Measurements from ENCODE around the gene RELA.
"Not testable (repeated sequence)": the region's sequence is repeated elsewhere in the genome, so short reads cannot be mapped to it uniquely, and the experiment has no call there.

The RELA gene

DNA sequence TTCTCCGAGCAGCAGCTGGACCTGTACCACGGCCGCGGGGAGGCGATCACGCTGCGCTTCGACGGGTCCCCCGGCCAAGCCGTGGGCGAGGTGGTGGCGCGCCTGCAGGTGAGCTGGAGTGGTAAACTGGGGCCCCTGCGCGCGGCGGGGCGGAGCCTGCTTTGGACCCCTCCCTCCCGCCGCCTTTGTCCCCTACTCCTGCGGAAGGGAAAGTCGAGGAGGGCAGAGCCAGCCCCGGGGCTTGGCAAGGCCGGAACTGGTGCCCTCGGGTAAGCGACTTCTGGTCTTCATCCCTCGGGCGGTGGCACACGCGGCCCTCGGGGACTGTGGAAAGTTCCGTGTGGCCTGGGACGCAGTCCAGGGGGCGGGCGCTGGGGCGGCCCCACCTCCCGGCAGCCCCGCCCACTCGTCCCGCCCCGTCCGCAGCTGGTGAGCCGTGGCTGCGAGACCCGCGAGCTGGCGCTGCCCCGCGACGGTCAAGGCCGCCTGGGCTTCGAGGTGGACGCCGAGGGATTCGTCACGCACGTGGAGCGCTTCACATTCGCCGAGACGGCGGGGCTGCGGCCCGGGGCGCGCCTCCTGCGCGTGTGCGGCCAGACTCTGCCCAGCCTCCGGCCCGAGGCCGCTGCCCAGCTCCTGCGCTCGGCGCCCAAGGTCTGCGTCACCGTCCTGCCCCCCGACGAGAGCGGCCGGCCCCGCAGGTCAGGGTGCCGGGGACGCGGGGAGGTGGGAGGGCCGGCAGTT, 15.6 kb downstream of the RELA start:
- no peak for DNase-seq (ENCODE audit: low read depth)

DNA sequence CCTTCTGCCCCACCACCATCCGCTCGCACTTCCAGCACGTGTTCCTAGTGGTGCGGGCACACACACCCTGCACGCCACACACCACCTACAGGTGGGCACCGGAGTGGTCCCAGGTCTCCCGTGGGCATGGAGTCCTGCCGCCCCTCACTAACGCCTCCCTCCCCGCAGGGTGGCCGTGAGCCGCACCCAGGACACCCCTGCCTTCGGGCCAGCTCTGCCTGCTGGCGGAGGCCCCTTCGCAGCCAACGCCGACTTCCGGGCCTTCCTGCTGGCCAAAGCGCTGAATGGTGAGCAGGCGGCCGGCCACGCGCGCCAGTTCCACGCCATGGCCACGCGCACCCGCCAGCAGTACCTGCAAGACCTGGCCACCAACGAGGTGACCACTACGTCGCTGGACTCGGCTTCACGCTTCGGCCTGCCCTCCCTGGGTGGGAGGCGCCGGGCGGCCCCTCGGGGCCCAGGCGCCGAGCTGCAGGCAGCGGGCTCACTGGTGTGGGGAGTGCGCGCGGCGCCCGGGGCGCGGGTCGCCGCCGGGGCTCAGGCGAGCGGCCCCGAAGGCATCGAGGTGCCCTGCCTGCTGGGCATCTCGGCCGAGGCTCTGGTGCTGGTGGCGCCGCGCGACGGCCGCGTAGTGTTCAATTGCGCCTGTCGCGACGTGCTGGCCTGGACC, 16.3 kb downstream of the RELA start:
- no peak for DNase-seq (ENCODE audit: low read depth)

DNA sequence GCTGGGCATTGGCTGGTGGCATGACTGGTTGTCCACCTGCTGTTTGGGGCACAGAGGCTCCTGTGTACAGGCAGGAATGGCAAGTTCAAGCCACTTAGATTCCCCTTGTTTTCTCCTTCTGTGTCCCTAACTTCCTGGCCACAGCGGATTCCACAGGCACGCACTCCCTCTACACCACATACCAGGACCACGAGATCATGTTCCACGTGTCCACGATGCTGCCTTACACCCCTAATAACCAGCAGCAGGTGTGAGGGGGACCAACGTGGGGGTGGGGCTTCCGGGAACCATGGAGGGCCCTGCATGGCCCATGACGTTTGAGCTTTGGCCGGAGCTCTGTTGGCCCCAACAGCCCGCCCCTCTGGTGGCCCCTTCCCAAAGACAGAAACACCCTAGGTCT, 17.0 kb downstream of the RELA start:
- no peak for DNase-seq (ENCODE audit: low read depth)

DNA sequence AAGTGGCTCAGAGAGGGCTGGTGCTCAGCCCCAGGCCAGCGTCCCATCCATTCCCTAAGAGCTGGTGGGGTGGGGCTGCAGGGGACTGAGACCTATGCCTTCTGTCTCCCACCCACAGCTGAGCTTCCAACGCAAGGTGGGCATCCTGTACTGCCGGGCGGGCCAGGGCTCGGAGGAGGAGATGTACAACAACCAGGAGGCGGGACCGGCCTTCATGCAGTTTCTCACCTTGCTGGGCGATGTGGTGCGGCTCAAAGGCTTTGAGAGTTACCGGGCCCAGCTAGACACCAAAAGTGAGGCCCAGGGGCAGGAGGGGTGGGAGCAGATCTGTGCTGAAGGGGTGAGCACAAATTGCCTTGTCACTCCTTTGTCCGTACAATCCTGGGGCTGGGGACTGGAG, 17.9 kb downstream of the RELA start:
- DNase-seq (ENCODE audit: low read depth), result no peak

DNA sequence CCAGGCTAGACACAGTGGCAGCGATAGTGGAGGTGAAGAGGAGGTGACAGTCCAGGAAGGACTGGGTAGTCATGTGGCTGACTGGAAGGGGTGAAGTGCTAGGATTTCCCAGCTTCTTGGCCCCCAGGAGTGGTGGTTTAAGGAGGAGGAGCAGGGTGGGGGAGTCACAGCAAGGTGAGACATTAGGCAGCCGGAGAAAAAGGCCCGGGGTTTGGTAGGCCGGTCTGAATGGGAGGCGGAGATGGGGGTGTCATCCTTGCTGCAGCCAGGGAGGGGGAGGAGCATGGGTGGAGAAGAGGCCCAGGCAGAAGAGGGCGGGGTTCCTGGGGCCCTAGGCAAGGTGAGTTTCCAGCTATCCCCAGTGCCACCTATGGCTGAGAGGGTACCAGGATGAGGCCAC, 18.7 kb downstream of the RELA start:
- no peak for DNase-seq (ENCODE audit: low read depth)

DNA sequence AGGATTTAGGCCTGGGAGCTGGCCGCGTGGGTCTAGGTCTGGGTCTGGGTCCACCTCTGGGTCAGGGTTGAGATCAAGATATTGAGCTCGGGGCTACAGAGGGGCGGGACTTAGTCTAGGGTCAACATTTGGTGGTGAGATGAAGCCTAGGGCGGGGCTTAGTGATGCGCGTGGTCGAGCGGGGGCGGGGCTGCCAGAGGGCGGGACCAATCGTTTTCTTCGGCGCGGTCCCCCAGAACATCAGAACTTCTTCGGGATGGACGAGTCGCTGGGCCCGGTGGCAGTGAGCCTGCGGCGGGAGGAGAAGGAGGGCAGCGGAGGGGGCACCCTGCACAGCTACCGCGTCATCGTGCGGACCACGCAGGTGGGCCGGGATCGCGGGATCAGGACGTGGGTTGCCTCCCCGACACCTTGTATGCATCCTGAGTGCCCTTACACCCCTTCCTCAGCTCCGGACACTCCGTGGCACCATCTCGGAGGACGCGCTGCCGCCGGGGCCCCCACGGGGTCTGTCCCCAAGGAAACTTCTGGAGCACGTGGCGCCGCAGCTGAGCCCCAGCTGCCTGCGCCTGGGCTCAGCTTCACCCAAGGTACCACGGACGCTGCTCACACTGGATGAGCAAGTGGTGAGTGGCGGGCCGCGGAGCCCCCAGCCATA, 20.6 kb downstream of the RELA start:
- no peak for DNase-seq (ENCODE audit: low read depth)

DNA sequence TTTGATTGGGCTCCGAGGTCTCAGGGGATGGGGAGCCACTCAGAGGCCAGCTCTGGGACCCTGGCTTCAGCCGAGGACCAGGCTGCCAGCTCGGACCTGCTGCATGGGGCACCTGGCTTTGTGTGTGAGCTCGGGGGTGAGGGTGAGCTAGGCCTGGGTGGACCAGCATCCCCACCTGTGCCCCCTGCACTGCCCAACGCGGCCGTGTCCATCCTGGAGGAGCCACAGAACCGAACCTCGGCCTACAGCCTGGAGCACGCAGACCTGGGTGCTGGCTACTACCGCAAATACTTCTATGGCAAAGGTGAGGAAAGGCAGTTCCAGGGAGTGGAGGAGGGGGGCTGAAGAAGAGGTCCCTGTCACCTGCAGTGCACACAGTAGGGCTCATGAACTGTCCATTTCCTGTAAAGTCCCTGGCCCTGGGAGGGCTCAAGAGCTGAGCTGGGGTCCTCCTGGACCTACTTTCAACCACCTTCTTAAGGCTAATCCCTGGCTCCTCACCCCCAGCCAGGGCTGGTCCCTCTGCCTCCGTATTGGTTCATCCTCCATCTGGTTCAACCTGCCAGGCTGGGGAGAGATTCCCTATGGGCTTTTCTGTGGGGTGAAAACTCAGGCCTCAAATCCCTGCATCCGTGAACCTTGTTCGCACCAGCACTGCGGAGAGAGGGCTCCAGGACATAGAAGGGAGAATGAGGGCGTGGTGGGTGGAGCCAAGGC, 21.3 kb downstream of the RELA start:
- no peak for DNase-seq (ENCODE audit: low read depth)

DNA sequence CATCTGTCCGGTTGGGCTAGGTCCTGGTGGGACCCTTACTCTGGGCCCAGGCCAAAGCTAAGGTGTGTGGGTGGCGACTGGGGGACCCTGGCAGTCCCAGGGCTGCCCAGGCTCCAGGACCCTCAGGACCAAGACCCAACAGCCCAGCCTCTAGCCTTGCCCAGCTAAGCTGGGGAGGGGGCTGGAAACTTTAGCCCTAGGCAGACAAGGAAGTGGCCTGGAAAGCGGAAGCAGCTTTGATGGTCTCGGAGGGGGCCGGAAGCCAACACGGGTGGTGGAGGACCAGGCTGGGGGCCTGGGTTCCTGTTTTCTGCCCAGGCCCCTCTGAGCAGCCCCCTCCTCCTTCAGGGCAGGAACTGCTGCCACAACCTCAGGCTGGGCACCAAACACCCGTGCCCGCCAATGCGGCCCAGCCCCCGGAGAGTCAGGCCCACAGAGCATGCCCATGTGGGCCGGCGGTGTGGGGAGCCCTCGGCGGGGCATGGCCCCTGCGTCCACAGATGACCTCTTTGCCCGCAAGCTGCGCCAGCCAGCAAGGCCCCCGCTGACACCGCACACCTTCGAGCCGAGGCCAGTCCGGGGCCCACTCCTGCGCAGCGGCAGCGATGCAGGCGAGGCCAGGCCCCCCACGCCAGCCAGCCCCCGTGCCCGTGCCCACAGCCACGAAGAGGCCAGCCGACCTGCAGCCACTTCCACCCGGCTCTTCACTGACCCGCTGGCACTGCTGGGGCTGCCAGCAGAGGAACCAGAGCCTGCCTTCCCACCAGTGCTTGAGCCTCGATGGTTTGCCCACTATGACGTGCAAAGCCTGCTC, 22.0 kb downstream of the RELA start:
- DNase-seq (ENCODE audit: low read depth), result no peak

DNA sequence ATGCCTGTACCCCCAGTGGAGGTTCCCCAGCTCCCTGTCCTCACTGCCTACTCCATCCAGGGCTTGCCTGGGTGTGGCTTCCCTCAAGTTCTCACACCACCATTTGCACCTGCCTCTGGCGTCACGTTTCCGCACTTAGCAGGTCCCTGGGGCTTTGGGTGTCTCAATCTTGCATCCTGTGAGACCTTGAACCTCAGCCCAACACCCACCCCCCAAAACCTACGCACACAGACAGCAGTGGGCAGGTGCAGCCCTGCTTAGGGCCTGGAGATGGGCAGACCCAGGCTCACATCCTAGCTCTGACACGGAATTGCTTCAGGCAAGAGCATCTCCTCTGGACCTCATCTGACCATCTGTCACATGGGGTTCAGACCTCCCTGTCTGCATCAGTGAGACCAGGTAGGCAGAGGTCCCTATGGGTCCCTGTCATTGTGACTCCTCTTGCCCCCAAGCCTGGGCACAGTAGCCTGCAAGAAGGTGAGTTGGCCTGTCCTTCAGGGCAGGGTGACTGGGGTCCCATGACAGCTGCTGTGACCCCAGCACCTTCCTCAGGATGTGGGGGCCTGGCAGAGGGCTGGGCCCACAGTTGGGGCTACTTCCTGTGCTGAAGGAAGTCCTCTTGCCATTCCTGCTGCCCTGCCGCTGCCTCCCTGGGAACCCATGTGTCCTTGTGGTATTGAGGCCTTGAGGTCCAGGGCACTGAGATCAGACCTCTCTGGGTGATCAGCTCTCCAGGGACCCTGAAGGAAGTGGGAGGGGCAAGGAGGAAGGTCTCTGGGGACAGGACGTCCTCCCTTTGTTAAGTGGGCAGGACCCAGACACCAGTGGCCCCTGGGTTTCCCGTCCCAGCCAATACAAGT, 22.9 kb downstream of the RELA start:
- no peak for DNase-seq (ENCODE audit: low read depth)

DNA sequence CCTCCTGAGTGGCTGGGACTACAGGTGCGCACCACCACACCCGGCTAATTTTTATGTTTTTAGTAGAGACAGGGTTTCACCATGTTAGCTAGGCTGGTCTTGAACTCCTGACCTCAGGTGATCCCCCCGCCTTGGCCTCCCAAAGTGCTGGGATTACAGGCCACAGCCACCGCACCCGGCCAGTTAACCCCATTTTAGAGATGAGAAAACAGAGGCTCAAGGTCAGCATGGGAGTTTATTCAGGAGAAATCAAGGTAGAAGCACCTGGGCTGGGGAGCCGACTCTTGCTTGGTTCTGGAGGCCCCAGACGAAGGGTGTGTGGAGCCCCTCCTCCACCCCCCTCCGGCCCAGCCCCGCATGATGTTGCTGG, 23.5 kb downstream of the RELA start:
- not testable (repeated sequence) for DNase-seq (ENCODE audit: low read depth)

DNA sequence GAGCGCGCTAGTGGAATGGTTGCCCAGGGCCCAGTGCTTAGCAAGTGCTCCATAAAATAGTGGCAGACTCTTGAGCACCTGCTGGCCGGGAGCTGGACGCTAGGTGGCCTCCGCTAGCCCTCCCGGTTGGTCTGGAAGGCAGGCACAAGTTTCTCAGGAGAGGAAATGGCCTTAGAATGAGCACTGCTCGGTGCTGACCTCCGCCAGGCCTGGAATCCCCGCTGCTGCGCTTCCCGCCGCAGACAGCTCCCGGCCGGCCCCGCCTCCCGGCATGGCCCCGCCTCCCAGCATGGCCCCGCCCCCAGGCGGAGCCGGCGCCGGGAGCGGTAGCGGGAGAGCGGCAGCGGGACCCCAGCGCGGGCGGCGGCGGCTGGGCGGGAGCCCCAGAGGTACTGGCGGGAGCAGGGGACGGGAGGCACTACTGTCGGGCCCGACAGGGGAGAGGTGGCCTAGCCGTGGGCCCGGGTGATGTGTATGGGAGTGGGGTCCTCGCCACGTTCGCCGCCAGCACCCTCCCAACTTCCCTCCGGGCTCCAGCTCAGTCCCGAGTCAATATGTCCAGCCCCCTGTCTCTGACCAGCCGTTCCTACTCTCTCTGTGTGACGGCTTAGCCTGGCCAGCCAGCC, 24.8 kb downstream of the RELA start, which contains the start of gene SIPA1:
Gene SIPA1, plus strand, starts transcription at position 308 of the 626 bp plus-strand sequence. CDS start 2,821 bp downstream, outside the sequence.
- DNase-seq (ENCODE audit: low read depth), result no peak

DNA sequence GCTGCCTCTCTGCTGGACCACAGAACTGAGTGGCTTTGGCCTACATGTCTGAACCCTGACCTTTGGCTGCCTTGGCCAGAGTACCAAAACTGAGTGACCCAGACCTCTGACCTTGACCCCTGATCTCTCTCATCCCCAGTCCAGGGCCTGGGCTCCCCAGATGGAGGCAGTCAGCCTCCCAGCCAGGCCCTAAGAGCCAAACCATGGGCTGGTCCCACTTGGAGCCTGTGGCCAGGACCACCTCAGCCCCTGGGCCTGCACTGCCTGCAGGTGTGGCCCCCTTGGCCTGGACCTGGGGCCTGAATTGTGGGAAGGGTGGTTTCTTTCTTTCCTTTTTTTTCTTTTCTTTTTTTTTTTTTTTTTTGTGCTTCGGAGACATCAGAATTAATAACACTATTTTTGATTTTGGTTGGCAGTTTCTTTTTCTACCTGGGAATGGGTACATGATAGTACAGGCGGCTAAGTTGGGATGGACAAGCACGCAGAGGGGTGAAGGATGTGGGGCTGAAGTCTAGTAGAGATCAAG, 25.6 kb downstream of the RELA start:
- no peak for DNase-seq (ENCODE audit: low read depth)

DNA sequence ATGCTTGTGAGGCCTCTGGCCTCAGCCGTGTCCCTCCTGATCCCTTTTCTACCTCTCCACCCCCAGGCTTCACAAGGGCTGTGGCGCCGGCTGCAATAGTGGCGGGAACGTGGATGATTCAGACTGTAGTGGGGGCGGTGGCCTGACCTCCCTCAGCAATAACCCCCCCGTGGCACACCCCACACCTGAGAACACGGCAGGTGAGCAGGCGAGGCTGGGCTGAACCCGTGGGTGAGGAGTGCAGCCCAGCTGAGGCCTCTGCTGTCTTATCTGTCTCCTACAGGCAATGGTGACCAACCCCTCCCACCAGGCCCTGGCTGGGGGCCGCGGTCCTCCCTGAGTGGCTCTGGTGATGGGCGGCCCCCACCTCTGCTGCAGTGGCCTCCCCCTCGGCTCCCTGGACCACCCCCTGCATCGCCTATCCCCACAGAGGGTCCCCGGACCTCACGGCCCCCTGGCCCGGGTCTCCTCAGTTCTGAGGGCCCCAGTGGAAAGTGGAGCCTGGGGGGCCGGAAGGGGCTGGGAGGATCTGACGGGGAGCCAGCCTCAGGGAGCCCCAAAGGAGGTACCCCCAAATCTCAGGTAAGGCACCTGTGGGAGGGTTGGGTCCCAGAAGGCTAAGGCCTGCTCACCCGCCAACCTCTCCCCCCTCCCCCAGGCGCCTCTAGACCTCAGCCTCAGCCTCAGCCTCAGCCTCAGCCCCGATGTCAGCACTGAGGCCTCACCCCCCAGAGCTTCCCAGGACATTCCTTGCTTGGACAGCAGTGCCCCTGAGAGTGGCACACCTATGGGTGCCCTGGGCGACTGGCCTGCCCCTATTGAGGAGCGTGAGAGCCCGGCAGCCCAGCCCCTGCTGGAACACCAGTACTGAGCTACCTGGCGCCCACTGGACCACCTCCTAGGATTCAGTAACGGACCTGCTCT, 26.3 kb downstream of the RELA start:
- DNase-seq (ENCODE audit: low read depth), result no peak

DNA sequence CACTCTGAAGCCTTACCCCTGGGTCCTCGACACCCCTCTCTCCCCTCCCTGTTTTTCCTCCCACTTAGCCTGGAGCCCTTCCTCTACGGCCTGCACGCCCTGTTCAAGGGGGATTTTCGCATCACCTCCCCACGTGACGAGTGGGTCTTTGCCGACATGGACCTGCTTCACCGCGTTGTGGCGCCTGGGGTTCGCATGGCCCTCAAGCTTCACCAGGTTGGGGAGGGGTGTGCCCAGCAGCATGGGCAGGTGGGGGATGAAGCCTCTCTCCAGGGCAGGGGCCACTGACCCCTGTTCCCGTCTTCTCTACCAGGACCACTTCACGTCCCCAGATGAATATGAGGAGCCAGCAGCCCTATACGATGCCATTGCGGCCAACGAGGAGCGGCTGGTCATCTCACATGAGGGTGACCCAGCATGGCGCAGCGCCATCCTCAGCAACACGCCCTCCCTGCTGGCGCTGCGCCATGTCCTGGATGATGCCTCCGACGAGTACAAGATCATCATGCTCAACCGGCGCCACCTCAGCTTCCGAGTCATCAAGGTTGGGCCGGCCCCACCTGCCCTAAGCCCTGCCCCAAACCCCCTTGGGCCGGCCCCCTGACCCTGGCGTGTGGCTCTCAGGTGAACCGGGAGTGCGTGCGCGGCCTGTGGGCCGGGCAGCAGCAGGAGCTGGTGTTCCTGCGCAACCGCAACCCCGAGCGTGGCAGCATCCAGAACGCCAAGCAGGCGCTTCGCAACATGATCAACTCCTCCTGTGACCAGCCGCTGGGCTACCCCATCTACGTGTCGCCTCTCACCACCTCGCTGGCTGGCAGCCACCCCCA, 27.6 kb downstream of the RELA start:
- DNase-seq (ENCODE audit: low read depth), result no peak

DNA sequence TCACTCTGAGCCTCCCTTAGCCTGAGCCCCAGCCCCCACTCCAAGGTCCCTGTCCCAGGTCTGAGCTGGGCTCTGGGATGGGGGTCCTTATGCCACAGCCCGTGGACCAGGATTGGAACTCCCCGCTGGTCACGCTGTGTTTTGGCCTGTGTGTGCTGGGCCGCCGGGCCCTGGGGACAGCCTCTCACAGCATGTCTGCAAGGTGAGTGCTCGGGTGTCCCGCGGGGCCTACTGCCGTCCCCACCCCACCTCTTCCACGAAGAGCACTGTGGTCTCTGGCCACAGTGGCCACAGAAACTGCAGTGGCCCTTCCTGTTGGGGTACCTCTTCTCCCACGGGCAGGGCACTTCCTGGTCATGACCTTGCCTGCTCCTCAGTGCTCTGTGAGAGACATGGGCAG, 28.3 kb downstream of the RELA start:
- no peak for DNase-seq (ENCODE audit: low read depth)

DNA sequence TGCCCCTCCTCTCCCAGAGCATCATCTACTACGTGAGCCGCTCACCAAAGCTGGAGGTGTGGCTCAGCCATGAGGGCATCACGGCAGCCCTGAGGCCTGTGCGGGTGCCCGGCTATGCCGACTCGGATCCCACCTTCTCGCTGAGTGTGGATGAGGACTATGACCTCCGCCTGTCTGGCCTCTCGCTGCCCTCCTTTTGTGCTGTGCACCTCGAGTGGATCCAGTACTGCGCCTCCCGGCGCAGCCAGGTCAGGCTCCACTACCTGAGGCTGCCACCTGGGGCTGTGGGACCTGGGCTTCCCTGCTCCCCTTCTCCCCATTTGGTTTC, 28.6 kb downstream of the RELA start:
- DNase-seq (ENCODE audit: low read depth), result no peak

DNA sequence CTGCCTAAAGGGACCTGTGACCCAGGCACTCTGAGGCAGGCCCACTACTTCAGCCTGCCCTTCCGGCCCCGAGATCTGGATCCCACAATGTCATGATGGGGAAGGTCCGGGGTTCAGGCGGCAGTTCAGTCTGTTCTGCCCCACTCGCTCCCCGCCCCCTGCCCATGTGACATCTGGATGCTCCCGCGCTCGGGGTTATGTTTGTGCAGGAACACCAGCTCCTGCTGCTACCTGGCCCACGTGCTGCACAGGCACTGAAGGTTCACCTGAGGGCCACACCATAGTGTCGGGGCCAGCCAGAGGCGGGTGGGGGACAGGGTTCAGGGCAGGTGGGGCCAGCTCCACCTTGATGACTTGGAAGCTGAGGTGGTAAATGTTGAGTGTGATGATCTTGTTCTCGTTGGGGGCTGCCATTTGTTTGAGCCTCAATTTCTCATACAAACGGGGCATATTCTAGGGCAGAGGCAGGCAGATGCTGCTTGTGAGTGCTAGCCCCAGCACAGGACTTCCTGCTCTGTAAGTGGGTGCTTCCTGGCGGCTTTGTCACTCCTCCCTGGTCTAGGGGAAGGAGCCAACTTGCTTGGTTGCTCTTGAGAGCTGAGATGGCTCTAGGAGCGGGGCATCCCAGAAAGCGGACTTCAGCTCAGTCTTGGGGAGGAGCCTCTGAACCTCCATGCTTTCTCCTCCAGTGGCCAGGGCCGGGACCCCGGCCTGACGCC, 29.2 kb downstream of the RELA start:
- DNase-seq (ENCODE audit: low read depth), result no peak

DNA sequence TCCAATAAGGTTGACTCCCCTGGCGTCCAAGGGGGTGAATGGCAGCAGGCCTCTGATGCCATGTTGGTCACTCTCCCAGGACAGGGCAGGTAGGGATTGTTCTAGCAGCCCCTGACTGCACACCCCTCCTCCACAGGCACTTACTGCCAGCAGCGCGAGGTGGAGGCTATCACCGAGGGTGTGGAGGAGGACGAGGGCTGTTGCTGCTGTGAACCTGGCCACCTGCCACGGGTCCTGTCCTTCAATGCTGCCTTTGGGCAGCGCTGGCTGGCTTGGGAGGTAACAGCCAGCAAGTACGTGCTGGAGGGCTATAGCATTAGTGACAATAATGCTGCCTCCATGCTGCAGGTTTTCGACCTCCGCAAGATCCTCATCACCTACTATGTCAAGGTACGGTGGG, 32.5 kb downstream of the RELA start:
- no peak for DNase-seq (ENCODE audit: low read depth)
